Measurements from ENCODE around the gene JUND.

DNA sequence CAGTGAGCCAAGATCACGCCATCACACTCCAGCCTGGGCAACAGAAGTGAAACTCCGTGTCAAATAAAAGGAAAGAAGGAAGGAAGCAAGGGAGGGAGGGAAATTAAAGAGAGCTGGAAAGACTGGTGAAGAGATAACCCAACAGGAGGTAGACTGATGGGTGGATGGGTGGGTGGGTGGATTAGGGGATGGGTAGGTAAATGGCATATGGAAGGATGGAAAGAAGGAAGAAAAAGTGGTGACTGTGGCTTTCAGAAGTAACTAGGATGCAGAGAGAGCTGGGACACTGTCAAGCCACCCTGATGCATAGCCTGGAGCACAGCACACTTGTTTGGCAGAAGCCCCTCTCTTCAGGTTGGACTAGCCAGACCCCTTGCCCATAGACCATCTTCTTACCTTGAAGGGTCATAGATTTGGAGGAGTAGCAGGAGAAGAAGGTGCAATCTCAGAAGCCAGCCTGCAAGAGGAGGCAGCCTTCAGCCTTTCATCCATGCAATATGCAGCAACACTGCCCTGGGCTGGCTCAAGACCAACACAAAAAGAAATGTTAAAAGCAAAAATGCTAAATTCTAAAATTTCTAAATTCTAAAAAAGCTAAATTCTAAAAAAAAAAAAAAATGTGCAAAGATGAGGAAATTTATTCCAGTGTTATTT is 12.2 kb downstream of the JUND start:
- TF ChIP-seq, protein P1, sequence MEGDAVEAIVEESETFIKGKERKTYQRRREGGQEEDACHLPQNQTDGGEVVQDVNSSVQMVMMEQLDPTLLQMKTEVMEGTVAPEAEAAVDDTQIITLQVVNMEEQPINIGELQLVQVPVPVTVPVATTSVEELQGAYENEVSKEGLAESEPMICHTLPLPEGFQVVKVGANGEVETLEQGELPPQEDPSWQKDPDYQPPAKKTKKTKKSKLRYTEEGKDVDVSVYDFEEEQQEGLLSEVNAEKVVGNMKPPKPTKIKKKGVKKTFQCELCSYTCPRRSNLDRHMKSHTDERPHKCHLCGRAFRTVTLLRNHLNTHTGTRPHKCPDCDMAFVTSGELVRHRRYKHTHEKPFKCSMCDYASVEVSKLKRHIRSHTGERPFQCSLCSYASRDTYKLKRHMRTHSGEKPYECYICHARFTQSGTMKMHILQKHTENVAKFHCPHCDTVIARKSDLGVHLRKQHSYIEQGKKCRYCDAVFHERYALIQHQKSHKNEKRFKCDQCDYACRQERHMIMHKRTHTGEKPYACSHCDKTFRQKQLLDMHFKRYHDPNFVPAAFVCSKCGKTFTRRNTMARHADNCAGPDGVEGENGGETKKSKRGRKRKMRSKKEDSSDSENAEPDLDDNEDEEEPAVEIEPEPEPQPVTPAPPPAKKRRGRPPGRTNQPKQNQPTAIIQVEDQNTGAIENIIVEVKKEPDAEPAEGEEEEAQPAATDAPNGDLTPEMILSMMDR (IDR thresholded peaks at IDR 0.05 in 4 of 5, conservative IDR thresholded peaks at IDR 0.05 in 1 of 5): no peak
- no peak for TF ChIP-seq POLR2A (IDR thresholded peaks at IDR 0.05)

All from gastrocnemius medialis (tissue), 4 donors.